GM12878 (cell line): ENCODE measurements around the gene ZNF154. TPM values are rescaled to one million over a fixed set of nuclear protein-coding genes. Genes with fewer than 3 reads are reported as not detected.
A peak's percentile ranks its signal among the peaks of the same experiment; 100 is the strongest.

Experiments used
- ATAC-seq: fragments of 200-7000 bp; cut with Tn5 transposase; 3 replicates; pipeline ENCODE4 v1.9.1; 2020; ENCODE audit warnings: mild to moderate bottlenecking, moderate library complexity
- BruUV-seq: library from RNA; stranded (reverse); fragments of 400-500 nt; replicated peaks from 2 replicates; lab custom pipeline; 2021; lab: Mats Ljungman, UMichigan
- CTCF ChIA-PET: fragments of 300-600 bp; sonication (Branson Sonifier 250); formaldehyde crosslinking; extraction: SDS; loops from one replicate; lab custom pipeline; 2021; ENCODE audit warnings: inconsistent platforms; lab: Yijun Ruan, JAX
- POLR2A ChIA-PET: fragments of 350-600 bp; formaldehyde crosslinking; extraction: SDS; loops from one replicate; lab custom pipeline; 2021; ENCODE audit warnings: inconsistent platforms; lab: Charles Lee
- RAD21 ChIA-PET: fragments of 300-600 bp; sonication (Branson Sonifier 250); formaldehyde crosslinking; loops from one replicate; lab custom pipeline; 2023; ENCODE audit warnings: antibody characterized with exemption; ENCODE audit not compliant: unreplicated experiment; lab: Charles Lee
- SMC1A ChIA-PET: fragments of 300-600 bp; sonication (Branson Sonifier 250); formaldehyde crosslinking; loops from one replicate; lab custom pipeline; 2023; ENCODE audit not compliant: unreplicated experiment, uncharacterized antibody; lab: Charles Lee
- DNase-seq: peaks from one replicate; pipeline ENCODE4 v3.0.0-alpha.2; 2011; ENCODE audit warnings: low read depth, low spot score
- FAIRE-seq: peaks from 3 replicates; lab custom pipeline; 2011; peaks lifted over from hg19 to GRCh38; lab: Jason Lieb, UNC
- H2AFZ ChIP-seq: 2 replicates; pipeline ENCODE4 v1.6.0; 2011; ENCODE audit warnings: low read depth, low read length, control low read depth; ENCODE audit not compliant: control insufficient read depth
- H3K27ac ChIP-seq: 2 replicates; pipeline ENCODE4 v1.5.1; 2011; ENCODE audit warnings: control low read depth; ENCODE audit not compliant: control insufficient read depth, insufficient read depth
- H3K27me3 ChIP-seq, 2 experiments: replicated peaks in 1 of 2; 2 replicates each; pipeline versions ENCODE4 v1.6.0 to v1.6.1; 2011; ENCODE audit warnings: low read length in 1 of 2; ENCODE audit not compliant: control insufficient read depth in 2 of 2, insufficient read depth in 2 of 2
- H3K36me3 ChIP-seq, 2 experiments: 2 replicates each; pipeline ENCODE4 v1.5.1; 2011; ENCODE audit warnings: low read length in 1 of 2; ENCODE audit not compliant: control insufficient read depth in 2 of 2, insufficient read depth in 2 of 2
- H3K4me1 ChIP-seq: 2 replicates; pipeline ENCODE4 v1.6.1; 2011; ENCODE audit warnings: mild to moderate bottlenecking, low read length, moderate library complexity, mixed read lengths; ENCODE audit not compliant: control insufficient read depth, insufficient read depth
- H3K4me2 ChIP-seq: 2 replicates; pipeline ENCODE4 v1.6.0; 2011; ENCODE audit warnings: control low read depth; ENCODE audit not compliant: control insufficient read depth, insufficient read depth
- H3K4me3 ChIP-seq: fragments of 200-600 bp; sonication (generic); 2 replicates; pipeline ENCODE4 v1.5.1; 2016
- H3K79me2 ChIP-seq: 2 replicates; pipeline ENCODE4 v1.6.0; 2011; ENCODE audit warnings: low read length; ENCODE audit not compliant: control insufficient read depth, insufficient read depth
- H3K9ac ChIP-seq: 2 replicates; pipeline ENCODE4 v1.8.0; 2011; ENCODE audit warnings: low read length, control low read depth, mixed read lengths; ENCODE audit not compliant: control insufficient read depth, insufficient read depth
- H3K9me3 ChIP-seq: replicated peaks from 3 replicates; pipeline ENCODE4 v1.5.1; 2011; ENCODE audit warnings: mild to moderate bottlenecking, low read length; ENCODE audit not compliant: control insufficient read depth, insufficient read depth
- H4K20me1 ChIP-seq: 2 replicates; pipeline ENCODE4 v1.6.0; 2011; ENCODE audit not compliant: control insufficient read depth, insufficient read depth
- CEBPZ ChIP-seq: fragments of 150-350 bp; IDR thresholded peaks from 2 replicates; pipeline ENCODE4 v1.6.1; 2016; ENCODE audit warnings: low read depth, low read length
- ETV6 ChIP-seq, 2 experiments: fragments of 450-650 bp in 1 of 2; IDR thresholded peaks in 1 of 2; conservative IDR thresholded peaks in 1 of 2; 2 replicates each; pipeline ENCODE4 v1.6.1; 2014; ENCODE audit warnings: antibody characterized with exemption in 1 of 2, borderline replicate concordance in 1 of 2, low read depth in 1 of 2, mild to moderate bottlenecking in 1 of 2, moderate library complexity in 1 of 2
- GATAD2B ChIP-seq: fragments of 450-650 bp; conservative IDR thresholded peaks from 2 replicates; pipeline ENCODE4 v1.6.1; 2017; ENCODE audit warnings: low read depth, mild to moderate bottlenecking, moderate library complexity
- HCFC1 ChIP-seq: fragments of 150-350 bp; IDR thresholded peaks from 2 replicates; pipeline ENCODE4 v1.6.1; 2014; ENCODE audit warnings: low read length
- HDGF ChIP-seq: fragments of 450-650 bp; IDR thresholded peaks from 2 replicates; pipeline ENCODE4 v1.6.1; 2016; ENCODE audit warnings: antibody characterized with exemption
- JUNB ChIP-seq: IDR thresholded peaks from 2 replicates; pipeline ENCODE4 v1.6.1; 2016; ENCODE audit warnings: antibody characterized with exemption, mild to moderate bottlenecking
- MYC ChIP-seq: IDR thresholded peaks from 2 replicates; pipeline ENCODE4 v1.6.1; 2011; ENCODE audit warnings: mild to moderate bottlenecking, low read length, moderate library complexity, inconsistent platforms; ENCODE audit not compliant: insufficient read depth, insufficient replicate concordance, insufficient read length, severe bottlenecking
- NR2C2 ChIP-seq: IDR thresholded peaks from 2 replicates; pipeline ENCODE4 v1.6.1; 2011; ENCODE audit warnings: borderline replicate concordance, low read depth; ENCODE audit not compliant: control insufficient read depth, insufficient read length
- POLR2A ChIP-seq: IDR thresholded peaks from 2 replicates; pipeline ENCODE4 v1.6.1; 2011; ENCODE audit warnings: low read depth, mild to moderate bottlenecking, low read length
- POU2F2 ChIP-seq: IDR thresholded peaks from 3 replicates; pipeline ENCODE4 v1.6.1; 2011; ENCODE audit warnings: low read depth, mild to moderate bottlenecking, low read length, borderline replicate concordance
- RAD51 ChIP-seq: fragments of 450-650 bp; IDR thresholded peaks from 2 replicates; pipeline ENCODE4 v1.6.1; 2016; ENCODE audit warnings: moderate library complexity, mild to moderate bottlenecking, inconsistent platforms
- RELA ChIP-seq: fragments of 450-650 bp; IDR thresholded peaks from 2 replicates; pipeline ENCODE4 v1.8.0; 2014; ENCODE audit warnings: borderline replicate concordance; ENCODE audit not compliant: partially characterized antibody
- SIX5 ChIP-seq: IDR thresholded peaks from 2 replicates; pipeline ENCODE4 v1.6.1; 2011; ENCODE audit warnings: mild to moderate bottlenecking, low read depth, low read length, moderate library complexity; ENCODE audit not compliant: severe bottlenecking
- STAT3 ChIP-seq: IDR thresholded peaks from 2 replicates; pipeline ENCODE4 v1.6.1; 2011; ENCODE audit warnings: low read depth, low read length, improper control_type of control experiment
- YY1 ChIP-seq: IDR thresholded peaks from 2 replicates; pipeline ENCODE4 v1.6.1; 2011; ENCODE audit warnings: low read depth, mild to moderate bottlenecking, low read length
- WGBS: methylation state at CpG from one replicate; pipeline ENCODE4 v1.1.6; 2016; ENCODE audit warnings: low lambda C conversion rate; ENCODE audit not compliant: insufficient replicate concordance, insufficient coverage; ENCODE audit errors: missing lambda C conversion rate; 5-methylcytosine and 5-hydroxymethylcytosine counted together
- in situ Hi-C: fragments of 300-500 bp; cut with MboI; formaldehyde crosslinking; loops from 9 replicates; pipeline ENCODE4 v1.14.3; 2018; ENCODE audit warnings: mixed read lengths
- intact Hi-C: fragments of 100-400 bp; cut with micrococcal nuclease; formaldehyde crosslinking; loops from one replicate; pipeline ENCODE4 v1.14.2; 2022; ENCODE audit not compliant: unreplicated experiment
- polyA plus RNA-seq, 11 experiments: library from polyadenylated mRNA; depleted of rRNA in 4 of 11; unstranded in 6 of 11; stranded (reverse) in 5 of 11; fragments of >200 nt; fragmentation: Nextera tagmentation in 4 of 11; fragmentation: Illumina TruSeq in 1 of 11; extraction: Ambion mirVana in 4 of 11; extraction: Trizol in 1 of 11; gene quantifications; 1 replicate in 1 of 11; 2 replicates in 10 of 11; pipeline versions ENCODE4 v1.2.1 to v1.2.3, GENCODE V29; 2011 to 2016; ENCODE audit warnings: inconsistent platforms in 2 of 11, missing spikeins in 2 of 11, low read depth in 1 of 11
- total RNA-seq, 4 experiments: library from RNA; depleted of rRNA in 3 of 4; stranded (reverse); fragments of >200 nt in 3 of 4; fragmentation: Illumina TruSeq in 1 of 4; extraction: Trizol in 1 of 4; gene quantifications; 2 replicates each; pipeline versions ENCODE4 v1.2.1 to v1.2.3, GENCODE V29; 2013 to 2021

Gene ZNF154
- total and polyA plus RNA-seq, 10 of the 15 experiments (the other 5 are each of a cell fraction or from before 2014, with no cell fraction given) = 0.22 to 1.9 (median 1.1) TPM

GRCh38 chr19:57664269-57665127 lies 44.5 kb downstream of the ZNF154 start:
- no peaks in the 10 kb centered on the region; a peak in 1 of 4 replicates for H3K27me3 ChIP-seq
- ChIA-PET CTCF (no interaction called here), SMC1A (no interaction called here), POLR2A (no interaction called here), RAD21 (no interaction called here)
- BruUV-seq = no TSS peak
- no peaks in the 10 kb centered on the region for H4K20me1 ChIP-seq
- H3K9ac ChIP-seq = no peak overlapping the region
- H3K27ac ChIP-seq = no peak overlapping the region
- H3K36me3 ChIP-seq = no peaks in the 10 kb centered on the region
- H2AFZ ChIP-seq = no peak overlapping the region
- no peak for FAIRE-seq
- H3K9me3 ChIP-seq = no peaks in the 10 kb centered on the region; the same call in 2 of the 3 replicates
- H3K79me2 ChIP-seq = no peaks in the 10 kb centered on the region
- no peaks in the 10 kb centered on the region for H3K4me1 ChIP-seq
- in situ Hi-C loops = no loop called here
- H3K4me3 ChIP-seq = no peak overlapping the region
- intact Hi-C loops = no loop called here
- ATAC-seq = no peak
- TF ChIP-seq MYC = no peak
- TF ChIP-seq RAD51 = no peak
- no peak for TF ChIP-seq ETV6 (conservative IDR thresholded peaks at IDR 0.05 in 1 of 2, IDR thresholded peaks at IDR 0.05 in 1 of 2; ENCODE audit: borderline replicate concordance in 1 of 2, low read depth in 1 of 2)
- no peak for TF ChIP-seq POLR2A
- TF ChIP-seq YY1 = no peak
- TF ChIP-seq STAT3 = no peak
- no peak for TF ChIP-seq GATAD2B
- TF ChIP-seq JUNB = no peak
- no peak for TF ChIP-seq SIX5
- TF ChIP-seq RELA = no peak
- TF ChIP-seq HCFC1 = no peak
- TF ChIP-seq CEBPZ = no peak
- TF ChIP-seq HDGF = no peak
- TF ChIP-seq POU2F2 = no peak
- TF ChIP-seq NR2C2 = no peak
- DNase-seq = no peak
- 48% methylated on average over 43 of the region's 64 CpGs for WGBS
- 0 out of 2 replicates have a peak overlapping the region, but pooled peaks have one; percentile 13 for H3K4me2 ChIP-seq
